MM.1S (cell line): Measurements from ENCODE around the gene CYGB.
"Not testable (repeated sequence)": the region's sequence is repeated elsewhere in the genome, so short reads cannot be mapped to it uniquely, and the experiment has no call there.

ENCODE experiments used
- EZH2 ChIP-seq: fragments of 300-600 bp; sonication (generic); optimal IDR thresholded peaks from 2 replicates; pipeline ENCODE3; 2017; ENCODE audit warnings: low read depth, mild to moderate bottlenecking, antibody characterized with exemption, low read length, mixed read lengths
- EZH2phosphoT487 ChIP-seq: fragments of 300-600 bp; sonication (generic); IDR thresholded peaks from 2 replicates; pipeline ENCODE4 v1.6.1; 2018; ENCODE audit warnings: antibody characterized with exemption, low read length
- TF ChIP-seq, protein P1 (sequence below): fragments of 300-600 bp; sonication (generic); IDR thresholded peaks from 2 replicates; pipeline ENCODE4 v1.5.1; 2016; ENCODE audit warnings: antibody characterized with exemption, low read length, mixed read lengths

DNA sequence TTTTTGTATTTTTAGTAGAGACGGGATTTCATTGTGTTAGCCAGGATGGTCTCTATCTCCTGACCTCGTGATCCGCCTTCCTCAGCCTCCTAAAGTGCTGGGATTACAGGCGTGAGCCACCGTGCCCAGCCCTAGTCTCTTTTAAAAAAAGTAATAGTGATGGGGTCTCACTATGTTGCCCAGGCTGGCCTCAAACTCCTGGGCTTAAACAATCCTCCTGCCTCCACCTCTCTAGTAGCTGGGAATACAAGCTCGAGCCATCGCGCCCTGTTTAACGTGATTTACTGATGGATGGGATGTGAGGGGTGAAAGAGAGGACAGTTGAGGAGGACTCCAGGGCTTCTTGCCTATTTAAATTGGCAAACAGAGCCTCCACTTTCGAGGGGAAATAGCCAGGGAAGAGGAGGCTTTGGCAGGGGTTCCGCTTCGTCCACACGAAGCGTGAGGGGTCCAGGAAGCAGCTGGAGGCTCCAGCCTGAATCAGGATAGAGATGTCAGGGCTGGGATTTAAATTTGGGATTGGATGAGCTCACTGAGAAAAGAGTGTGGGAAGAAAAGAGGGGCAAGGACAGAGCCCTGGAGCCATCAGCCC lies 28.9 kb downstream of the CYGB start:
- TF ChIP-seq, protein P1, sequence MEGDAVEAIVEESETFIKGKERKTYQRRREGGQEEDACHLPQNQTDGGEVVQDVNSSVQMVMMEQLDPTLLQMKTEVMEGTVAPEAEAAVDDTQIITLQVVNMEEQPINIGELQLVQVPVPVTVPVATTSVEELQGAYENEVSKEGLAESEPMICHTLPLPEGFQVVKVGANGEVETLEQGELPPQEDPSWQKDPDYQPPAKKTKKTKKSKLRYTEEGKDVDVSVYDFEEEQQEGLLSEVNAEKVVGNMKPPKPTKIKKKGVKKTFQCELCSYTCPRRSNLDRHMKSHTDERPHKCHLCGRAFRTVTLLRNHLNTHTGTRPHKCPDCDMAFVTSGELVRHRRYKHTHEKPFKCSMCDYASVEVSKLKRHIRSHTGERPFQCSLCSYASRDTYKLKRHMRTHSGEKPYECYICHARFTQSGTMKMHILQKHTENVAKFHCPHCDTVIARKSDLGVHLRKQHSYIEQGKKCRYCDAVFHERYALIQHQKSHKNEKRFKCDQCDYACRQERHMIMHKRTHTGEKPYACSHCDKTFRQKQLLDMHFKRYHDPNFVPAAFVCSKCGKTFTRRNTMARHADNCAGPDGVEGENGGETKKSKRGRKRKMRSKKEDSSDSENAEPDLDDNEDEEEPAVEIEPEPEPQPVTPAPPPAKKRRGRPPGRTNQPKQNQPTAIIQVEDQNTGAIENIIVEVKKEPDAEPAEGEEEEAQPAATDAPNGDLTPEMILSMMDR = not testable (repeated sequence)
- TF ChIP-seq EZH2phosphoT487, EZH2: not testable (repeated sequence)
